ENCODE measurements around the gene ADAM11.

ADAM11 gene

DNA sequence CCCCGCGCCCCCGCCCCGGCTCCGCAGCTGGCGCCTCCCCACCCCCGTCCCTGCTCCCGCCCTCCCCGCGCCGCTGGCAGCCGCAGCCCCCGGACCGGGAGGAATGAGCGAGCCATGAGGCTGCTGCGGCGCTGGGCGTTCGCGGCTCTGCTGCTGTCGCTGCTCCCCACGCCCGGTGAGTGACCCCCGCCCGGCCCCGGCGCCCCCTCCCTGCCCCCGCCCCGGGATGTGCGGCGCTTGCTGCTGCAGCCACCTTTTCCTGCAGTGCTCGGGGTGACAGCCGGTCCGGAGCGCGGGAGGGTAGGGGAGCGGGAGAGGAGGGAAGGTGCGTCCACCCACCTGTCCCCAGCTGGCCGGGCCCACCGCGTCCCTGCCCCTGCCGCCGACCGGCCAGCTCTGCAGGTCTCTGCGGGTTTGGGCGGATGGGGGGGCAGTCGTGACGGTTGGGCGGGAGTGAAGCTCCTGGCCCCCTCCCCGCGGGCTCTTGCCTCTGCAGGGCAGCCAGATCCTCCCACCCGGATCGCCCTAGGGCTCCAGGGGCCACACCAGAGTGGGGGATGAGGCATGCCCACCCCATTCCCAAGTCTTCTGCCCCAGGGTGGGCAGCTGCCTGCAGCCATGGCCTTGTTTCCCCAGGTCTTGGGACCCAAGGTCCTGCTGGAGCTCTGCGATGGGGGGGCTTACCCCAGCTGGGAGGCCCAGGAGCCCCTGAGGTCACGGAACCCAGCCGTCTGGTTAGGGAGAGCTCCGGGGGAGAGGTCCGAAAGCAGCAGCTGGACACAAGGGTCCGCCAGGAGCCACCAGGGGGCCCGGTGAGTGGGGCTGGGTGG lies 513 bp downstream of the ADAM11 start:
- DNase-seq: no peak

- no peak for DNase-seq
These were observed 1.1 kb downstream of the ADAM11 start for GRCh38 chr17:44759916-44760243.

DNA sequence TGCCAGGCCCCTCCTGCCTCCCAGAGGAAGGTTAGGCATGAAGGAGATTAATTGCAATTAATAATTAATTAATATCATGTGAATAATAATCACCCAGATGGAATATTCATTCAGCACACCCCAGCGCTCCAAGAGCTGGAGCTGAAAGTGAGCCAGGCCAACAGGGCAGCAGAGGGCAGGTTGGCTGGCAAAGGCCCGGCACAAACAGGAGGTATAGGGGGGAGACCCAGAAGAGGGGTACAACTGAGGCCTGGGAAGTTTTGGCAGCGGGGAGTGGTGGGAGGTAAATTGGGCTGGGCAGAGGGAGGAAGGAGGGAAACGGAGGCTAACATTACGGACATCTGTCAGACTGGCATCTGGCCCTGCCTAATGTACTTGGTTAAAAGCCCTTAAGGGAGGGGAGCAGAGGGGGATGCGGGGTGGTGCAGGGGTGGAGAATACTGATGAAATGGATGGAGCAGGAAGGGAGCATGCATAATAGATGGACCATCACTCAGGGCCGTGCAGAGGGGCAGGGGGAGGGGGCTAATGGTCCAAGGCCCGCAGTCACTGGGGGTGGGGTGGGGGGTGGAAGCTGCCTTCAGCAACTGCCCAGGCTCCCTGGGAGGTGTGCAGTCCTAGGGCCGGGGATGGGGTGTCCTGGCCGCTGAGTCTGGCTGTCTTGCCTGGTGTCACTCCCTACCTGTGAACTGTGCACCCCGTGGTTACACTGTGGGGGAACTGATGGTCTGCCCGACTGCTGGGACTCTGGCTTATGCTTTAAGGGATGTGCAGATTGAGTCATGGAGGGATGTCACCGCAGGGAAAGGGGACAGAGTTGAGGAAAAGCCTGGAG lies 1.9 kb downstream of the ADAM11 start:
- no peak for DNase-seq

DNA sequence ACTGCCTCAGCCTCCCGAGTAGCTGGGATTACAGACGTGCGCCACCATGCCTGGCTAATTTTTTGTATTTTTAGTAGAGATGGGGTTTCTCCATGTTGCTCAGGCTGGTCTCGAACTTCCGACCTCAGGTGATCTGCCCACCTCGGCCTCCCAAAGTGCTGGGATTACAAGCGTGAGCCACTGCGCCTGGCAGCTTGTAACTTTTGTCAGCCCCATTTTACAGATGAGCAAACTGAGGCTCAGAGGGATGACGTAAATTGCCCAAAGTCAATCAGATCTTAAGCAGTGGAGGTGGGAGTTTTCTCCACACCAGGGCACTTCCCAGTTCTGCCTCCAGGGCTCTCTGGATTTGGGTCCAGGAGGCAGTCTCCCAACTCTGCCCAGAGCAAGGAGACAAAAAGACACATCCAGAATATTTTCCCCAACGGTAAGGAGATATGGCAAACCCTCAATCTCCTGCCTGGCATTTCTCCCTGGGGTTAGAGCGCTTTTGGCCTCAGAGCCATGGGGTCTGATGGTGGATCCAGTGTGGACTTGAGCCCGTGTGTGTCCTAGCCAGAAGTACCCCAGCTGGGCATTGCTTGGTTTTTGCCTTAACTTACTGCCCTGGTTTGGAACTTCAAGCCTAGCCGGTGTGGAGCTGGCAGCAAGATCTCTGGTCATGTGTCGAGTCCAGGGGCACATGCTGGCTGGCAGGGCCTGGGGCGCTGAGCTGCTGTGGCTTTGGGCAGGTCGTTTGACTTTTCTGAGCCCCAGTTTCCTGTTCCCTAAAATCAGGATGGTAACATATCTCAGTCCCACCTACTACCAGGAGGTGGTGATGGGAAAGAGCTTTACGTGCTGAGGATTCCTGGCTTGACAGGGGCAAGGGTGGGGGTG lies 3.4 kb downstream of the ADAM11 start:
- no peak for DNase-seq

DNA sequence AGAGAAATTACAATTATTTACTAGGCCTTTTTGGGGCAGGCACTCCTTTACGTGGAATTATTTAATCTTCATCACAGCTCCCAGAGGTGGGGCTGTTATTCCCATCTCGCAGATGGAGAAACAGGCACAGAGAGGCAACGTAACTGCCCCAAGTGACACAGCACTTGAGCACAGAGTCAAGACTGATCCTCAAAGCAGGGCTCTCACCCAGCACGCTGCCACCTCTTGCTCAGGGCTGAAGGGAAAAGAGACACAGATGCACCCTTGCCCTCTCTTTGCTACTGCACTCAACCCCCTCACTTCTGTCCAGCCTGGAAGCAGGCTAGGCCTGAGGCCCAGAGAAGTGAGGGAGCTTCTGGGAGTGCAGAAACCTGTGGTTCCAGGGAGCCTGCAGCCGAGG lies 4.4 kb downstream of the ADAM11 start:
- DNase-seq: no peak

- no peak for DNase-seq
These were observed 7.2 kb downstream of the ADAM11 start for GRCh38 chr17:44765965-44766364.

- no peak for DNase-seq
These were observed 7.7 kb downstream of the ADAM11 start for GRCh38 chr17:44766409-44767038.

- DNase-seq: no peak
These were observed 8.7 kb downstream of the ADAM11 start for GRCh38 chr17:44767493-44767892.

GRCh38 chr17:44768505-44769142 lies 9.8 kb downstream of the ADAM11 start:
- no peak for DNase-seq

DNA sequence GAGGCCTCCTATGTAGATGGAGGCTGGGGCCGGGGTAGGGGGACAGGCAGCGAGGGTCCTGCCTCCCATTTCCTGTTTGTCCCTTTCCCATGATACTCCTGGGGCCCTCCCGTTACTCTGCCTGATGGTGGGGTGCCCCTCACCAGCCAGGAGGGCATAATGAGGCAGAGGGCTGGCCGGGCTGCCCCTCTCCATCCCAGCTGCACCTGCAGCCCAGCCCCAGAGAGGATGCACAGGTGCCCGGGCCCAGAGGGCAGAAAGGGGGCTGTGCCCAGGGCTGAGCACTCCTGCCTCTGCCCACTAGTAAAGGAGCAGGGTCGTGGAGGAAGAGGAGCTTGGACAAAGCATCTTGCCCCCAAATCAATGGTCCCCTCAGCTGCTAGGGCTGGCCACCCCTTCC lies 10.4 kb downstream of the ADAM11 start:
- DNase-seq: no peak

DNA sequence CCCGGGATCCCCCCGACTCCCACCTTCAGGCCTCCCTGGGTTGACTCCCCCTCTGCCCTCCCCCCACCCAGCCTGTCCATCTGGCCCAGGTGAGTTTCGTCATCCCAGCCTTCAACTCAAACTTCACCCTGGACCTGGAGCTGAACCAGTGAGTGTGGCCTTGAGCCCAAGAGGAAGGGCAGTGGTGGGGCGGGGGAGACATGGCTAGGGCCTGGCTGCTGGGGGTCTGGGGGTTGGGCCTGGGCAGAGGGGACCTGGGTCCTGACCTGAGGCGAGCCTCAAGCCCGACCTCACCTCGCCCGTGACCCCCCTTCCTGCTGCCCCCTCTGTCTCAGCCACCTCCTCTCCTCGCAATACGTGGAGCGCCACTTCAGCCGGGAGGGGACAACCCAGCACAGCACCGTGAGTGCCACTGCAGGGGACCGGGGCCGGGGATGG lies 10.9 kb downstream of the ADAM11 start:
- DNase-seq: no peak

- DNase-seq: no peak
These were observed 11.6 kb downstream of the ADAM11 start for GRCh38 chr17:44770166-44770925.

DNA sequence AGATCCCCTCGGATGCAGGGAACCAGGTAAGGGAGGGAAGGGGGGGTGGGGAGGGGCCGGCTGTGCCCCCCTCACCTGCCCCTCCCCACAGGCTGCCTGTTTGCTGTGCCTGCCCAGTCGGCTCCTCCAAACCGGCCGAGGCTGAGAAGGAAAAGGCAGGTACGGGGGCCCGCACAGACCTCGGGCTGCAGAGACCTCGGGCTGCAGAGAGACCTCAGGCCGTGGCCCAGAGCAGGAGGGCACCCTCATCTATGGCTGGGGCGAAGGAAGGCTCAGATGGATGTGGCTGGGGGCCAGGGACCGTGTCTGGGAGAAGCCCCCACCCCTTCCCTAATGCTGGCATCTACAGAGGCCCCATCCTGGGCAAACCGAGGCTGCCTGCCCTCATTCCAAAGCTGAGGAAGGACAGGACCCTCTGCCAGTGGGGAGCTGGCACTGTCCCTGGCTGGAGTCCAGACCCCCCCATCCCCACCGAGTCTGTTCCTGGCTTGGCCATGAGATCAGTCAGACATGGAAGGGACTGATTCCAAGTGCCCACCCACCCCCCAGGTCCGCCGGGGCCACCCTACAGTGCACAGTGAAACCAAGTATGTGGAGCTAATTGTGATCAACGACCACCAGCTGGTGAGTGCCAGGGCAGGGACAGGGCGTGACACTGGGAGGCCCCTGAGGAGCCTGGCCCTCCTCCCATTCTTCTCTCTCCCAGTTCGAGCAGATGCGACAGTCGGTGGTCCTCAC lies 13.7 kb downstream of the ADAM11 start:
- DNase-seq: no peak

DNA sequence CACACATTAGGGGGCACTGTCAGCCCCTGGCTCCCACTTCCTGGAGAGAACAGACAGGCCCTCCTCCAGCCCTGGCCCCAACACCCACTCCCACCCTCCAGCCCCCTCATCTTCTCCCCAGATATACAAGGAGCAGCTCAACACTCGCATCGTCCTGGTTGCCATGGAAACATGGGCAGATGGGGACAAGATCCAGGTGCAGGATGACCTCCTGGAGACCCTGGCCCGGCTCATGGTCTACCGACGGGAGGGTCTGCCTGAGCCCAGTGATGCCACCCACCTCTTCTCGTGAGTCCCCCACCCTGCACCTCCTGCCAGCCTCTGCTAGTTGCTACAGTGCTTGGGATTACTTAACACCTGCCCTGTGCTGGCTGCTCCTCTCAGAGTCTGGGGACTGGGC lies 14.4 kb downstream of the ADAM11 start:
- no peak for DNase-seq

DNA sequence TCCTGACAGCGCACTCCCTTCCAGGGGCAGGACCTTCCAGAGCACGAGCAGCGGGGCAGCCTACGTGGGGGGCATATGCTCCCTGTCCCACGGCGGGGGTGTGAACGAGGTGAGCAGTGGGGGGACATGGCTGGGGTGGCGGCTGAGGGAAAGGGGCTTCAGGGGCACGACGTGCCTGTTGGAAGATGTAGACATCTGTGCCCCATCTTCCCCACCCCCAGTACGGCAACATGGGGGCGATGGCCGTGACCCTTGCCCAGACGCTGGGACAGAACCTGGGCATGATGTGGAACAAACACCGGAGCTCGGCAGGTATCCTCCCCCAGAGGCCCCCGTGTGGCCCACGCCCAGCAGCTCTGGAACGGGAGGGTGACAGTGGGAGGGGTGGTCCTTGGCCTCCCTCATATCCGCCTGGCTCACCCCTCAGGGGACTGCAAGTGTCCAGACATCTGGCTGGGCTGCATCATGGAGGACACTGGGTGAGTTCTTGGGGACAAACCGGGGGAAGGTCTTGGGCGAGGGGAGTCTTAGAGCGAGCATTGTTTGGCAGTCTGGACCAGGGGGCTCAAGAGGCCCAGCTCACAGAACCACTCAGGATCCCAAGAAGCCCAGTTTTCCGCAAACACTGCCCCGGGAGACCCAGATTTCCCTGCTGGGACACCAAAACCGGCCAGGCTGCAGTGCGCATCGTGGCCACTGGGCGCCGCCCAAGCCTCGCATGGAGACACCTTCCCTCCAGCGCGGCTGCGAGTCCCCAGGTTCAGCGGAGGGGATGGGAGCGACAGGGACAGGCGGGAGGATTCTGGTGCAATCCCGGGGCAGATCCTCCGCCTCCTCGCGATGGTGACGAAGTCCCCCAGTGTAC lies 15.7 kb downstream of the ADAM11 start:
- DNase-seq: peak; percentile 87

DNA sequence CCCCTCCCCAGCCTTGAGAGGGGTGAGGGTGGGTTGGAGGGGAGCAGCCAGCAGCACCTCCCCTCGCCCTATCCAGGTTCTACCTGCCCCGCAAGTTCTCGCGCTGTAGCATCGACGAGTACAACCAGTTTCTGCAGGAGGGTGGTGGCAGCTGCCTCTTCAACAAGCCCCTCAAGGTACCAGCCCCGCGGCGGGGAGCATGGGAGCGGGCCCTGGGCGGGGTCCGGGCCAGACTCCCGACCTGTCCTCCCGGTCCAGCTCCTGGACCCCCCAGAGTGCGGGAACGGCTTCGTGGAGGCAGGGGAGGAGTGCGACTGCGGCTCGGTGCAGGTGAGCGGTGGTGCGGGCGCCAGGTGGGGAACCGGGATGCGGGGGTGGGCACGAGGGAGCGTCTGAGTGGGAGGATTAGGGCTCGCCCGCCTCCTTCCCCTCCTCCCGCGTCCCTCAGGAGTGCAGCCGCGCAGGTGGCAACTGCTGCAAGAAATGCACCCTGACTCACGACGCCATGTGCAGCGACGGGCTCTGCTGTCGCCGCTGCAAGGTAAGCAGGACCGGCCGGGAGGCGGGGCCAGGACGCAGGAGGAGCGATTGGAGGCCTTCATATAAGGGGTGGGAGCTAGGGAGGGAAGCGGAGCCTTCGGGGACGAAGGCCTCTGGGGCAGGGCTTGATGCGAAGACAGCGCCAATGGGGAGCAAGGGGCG lies 16.5 kb downstream of the ADAM11 start:
- DNase-seq: peak; percentile 98

- no peak for DNase-seq
These were observed 17.2 kb downstream of the ADAM11 start for GRCh38 chr17:44775838-44776621.

All from activated CD4-positive, alpha-beta T cell treated with anti-CD3 and anti-CD28 coated beads, Interleukin-2, amount 50 U/mL, for 16 hours (primary cell).